Psoas muscle (tissue), 8 donors: ENCODE results near the gene KDM5A. TPM values are rescaled to one million over a fixed set of nuclear protein-coding genes. Genes with fewer than 3 reads are reported as not detected.

Source experiments
- ATAC-seq, 4 donors: fragments of 200-7000 bp; cut with Tn5 transposase; one replicate each; pipeline ENCODE4 v1.9.1; 2020; ENCODE audit warnings: moderate library complexity in 3 of 4, mild to moderate bottlenecking in 2 of 4
- DNase-seq, 2 donors: peaks; one replicate each; pipeline ENCODE4 v3.0.0-alpha.2; 2020
- H3K27ac ChIP-seq: fragments of 200-600 bp; one replicate; pipeline ENCODE4 v1.8.0; 2022
- H3K27me3 ChIP-seq, 3 donors: fragments of 200-600 bp in 1 of 3; one replicate each; pipeline versions ENCODE4 v1.6.1 to v1.8.0; 2013 to 2022; ENCODE audit warnings: low read length in 2 of 3, mild to moderate bottlenecking in 2 of 3, moderate library complexity in 1 of 3; ENCODE audit not compliant: insufficient read depth in 3 of 3
- H3K36me3 ChIP-seq, 2 donors: fragments of 200-600 bp in 1 of 2; one replicate each; pipeline versions ENCODE4 v1.6.1 to v1.8.0; 2013 to 2022; ENCODE audit warnings: low read depth in 1 of 2, mild to moderate bottlenecking in 1 of 2, moderate library complexity in 1 of 2; ENCODE audit not compliant: insufficient read depth in 1 of 2
- H3K4me1 ChIP-seq: fragments of 200-600 bp; one replicate; pipeline ENCODE4 v1.8.0; 2022
- H3K4me3 ChIP-seq: fragments of 200-600 bp; one replicate; pipeline ENCODE4 v1.8.0; 2022; ENCODE audit warnings: mild to moderate bottlenecking
- H3K9me3 ChIP-seq: fragments of 200-600 bp; one replicate; pipeline ENCODE4 v1.8.0; 2022
- WGBS, 3 donors: extraction: QIAGEN DNeasy Blood & Tissue Kit; methylation state at CpG; one replicate each; pipeline versions ENCODE4 v1.1.6 to v1.1.7; 2013; 5-methylcytosine and 5-hydroxymethylcytosine counted together
- intact Hi-C, 2 donors: fragments of 100-400 bp; cut with DNase I; formaldehyde crosslinking; loops; one replicate each; pipeline versions ENCODE4 v1.11.0 to v1.14.2; 2022
- polyA plus RNA-seq, 3 donors: library from polyadenylated mRNA; stranded (reverse); fragments of 200-250 nt; gene quantifications; one replicate each; pipeline ENCODE4 v1.2.3, GENCODE V29; 2013
- total RNA-seq, 4 donors: library from RNA; stranded (reverse); fragmentation: NEBNext Ultra II Directional in 2 of 4; extraction: Animal tissue kit (Norgen Biotek cat#: 25700) in 2 of 4; gene quantifications; one replicate each; pipeline versions ENCODE4 v1.2.1 to v1.2.4, GENCODE V29; 2021 to 2023
- TF ChIP-seq, protein P1 (sequence below): fragments of 200-600 bp; IDR thresholded peaks from one replicate; pipeline ENCODE4 v1.8.0; 2022; ENCODE audit warnings: antibody characterized with exemption
- donor health status: healthy with polysubstance abuse.
- donor health status: DM: no; HTN: no; CAD: no; lungs with moderate emphysema.
- donor health status: Bipolar disorder and iron deficiency.
- donor health status: healthy.
- donor health status: DM: yes; HTN: yes; CAD: no.
- donor health status: DM: no; HTN: no; CAD: no.
- donor health status: DM: no; HTN: no; CAD: no.
- donor health status: DM: yes; HTN: yes; CAD: no.

The KDM5A gene
- total and polyA plus RNA-seq, 7 donors: 4.0 to 49.5 (median 24.8) TPM

DNA sequence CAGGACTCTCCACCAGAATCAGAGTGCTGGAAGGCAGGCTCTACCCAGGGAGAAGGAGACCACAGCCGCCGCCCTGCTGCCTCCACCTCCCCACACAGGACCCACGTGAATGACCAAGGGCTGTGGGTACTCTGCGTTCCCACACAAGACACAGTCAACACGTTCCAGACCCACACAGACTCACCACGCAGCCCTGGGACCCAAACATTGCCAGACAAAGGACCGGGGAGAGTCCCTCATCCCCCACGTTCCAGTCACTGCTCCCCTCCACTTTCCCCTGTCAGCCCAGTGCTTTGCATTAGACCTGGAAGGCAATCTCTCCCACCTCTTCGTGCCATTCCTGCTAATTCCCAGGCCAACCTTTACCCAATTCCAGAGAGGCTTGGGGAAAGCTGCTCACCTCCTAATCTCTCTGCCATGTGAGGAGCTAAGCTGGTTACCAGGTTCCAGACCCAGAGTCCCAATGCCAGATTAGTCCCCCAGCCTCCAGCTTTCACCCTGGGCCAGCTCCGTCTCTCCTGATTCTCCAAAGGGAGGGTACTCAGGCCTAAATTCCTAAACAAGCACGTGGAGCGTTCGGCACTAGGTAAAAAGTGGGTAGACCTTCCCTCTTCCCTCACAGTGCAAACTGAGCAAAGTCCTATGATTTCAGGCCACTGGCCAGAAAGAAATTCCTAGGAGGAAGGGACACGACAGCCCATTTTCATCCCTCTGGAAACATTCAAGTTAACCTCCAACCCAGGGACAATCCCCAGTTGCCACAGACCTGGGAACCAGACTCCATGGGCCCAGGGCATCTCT lies 131.4 kb downstream of the KDM5A start:
- Histone ChIP-seq H3K4me1 (no peaks in the 10 kb centered on the region), H3K27ac (no peak overlapping the region), H3K27me3 (peaks cover 0 to 8% (median 5%) of the 10 kb centered on the region in 3 donors), H3K36me3 (no peaks in the 10 kb centered on the region), H3K4me3 (no peak overlapping the region), H3K9me3 (no peaks in the 10 kb centered on the region)
- DNase-seq (no peak), ATAC-seq (no peak)
- WGBS, 3 donors: 67 to 71% (median 70%) methylated on average over 14 of the region's 14 CpGs
- TF ChIP-seq, protein P1, sequence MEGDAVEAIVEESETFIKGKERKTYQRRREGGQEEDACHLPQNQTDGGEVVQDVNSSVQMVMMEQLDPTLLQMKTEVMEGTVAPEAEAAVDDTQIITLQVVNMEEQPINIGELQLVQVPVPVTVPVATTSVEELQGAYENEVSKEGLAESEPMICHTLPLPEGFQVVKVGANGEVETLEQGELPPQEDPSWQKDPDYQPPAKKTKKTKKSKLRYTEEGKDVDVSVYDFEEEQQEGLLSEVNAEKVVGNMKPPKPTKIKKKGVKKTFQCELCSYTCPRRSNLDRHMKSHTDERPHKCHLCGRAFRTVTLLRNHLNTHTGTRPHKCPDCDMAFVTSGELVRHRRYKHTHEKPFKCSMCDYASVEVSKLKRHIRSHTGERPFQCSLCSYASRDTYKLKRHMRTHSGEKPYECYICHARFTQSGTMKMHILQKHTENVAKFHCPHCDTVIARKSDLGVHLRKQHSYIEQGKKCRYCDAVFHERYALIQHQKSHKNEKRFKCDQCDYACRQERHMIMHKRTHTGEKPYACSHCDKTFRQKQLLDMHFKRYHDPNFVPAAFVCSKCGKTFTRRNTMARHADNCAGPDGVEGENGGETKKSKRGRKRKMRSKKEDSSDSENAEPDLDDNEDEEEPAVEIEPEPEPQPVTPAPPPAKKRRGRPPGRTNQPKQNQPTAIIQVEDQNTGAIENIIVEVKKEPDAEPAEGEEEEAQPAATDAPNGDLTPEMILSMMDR: no peak
- intact Hi-C loops: no loop called here

DNA sequence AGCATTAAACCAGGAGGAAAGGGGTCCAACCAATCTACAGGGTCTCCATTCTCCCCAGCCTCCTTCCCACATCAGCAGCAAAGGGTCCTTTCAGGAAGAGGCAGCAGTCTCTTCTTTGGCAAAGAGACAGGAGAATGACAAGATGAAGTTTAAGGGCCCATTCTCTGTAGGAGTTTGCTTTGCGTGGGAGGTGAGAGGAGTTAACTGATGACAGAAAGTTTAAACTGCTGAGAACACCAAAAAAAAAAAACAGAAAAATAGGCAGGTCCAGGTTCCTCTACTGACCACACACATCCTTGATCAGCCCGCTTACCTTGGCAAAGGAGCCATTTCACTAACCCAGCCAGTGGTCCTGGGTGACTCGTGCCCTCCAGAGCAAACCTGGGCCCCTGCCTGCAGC lies 132.2 kb downstream of the KDM5A start:
- no peak overlapping the region for H3K27ac ChIP-seq
- peaks cover 0 to 8% (median 5%) of the 10 kb centered on the region in 3 donors for H3K27me3 ChIP-seq
- intact Hi-C loops: no loop called here
- no peaks in the 10 kb centered on the region for H3K4me1 ChIP-seq
- no peaks in the 10 kb centered on the region for H3K9me3 ChIP-seq
- no peak for DNase-seq
- ATAC-seq: no peak
- TF ChIP-seq, protein P1: no peak
- WGBS, 3 donors: 71 to 74% (median 73%) methylated on average over 3 of the region's 3 CpGs
- no peak overlapping the region for H3K4me3 ChIP-seq
- no peaks in the 10 kb centered on the region for H3K36me3 ChIP-seq

DNA sequence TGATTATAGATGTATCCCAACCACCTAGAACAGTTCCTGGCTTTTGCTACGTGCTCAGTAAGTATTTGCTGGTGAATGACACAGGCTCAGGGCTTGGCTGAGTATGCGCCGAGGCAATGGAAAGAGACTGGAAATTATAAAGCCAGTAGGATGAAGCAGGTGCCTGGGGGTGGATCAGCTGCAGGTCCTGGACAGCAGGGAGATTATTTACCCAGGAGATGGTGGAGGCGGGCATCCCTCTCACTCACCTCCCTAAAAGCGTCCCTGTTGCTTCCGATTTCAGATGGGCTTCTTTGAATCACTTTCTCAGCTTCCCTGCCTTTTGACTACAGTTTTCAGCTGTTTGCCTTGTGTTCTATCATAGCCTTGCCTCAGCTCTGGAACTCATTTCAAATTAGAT lies 132.9 kb downstream of the KDM5A start:
- no peak for DNase-seq
- no peaks in the 10 kb centered on the region for H3K36me3 ChIP-seq
- no peak for ATAC-seq
- no peak overlapping the region for H3K27ac ChIP-seq
- TF ChIP-seq, protein P1: no peak
- no peaks in the 10 kb centered on the region for H3K9me3 ChIP-seq
- H3K27me3 ChIP-seq: peaks cover 0 to 8% (median 5%) of the 10 kb centered on the region in 3 donors
- no peak overlapping the region for H3K4me3 ChIP-seq
- no peaks in the 10 kb centered on the region for H3K4me1 ChIP-seq
- intact Hi-C loops: no loop called here
- WGBS, 3 donors: 79 to 89% (median 82%) methylated on average over 6 of the region's 6 CpGs

DNA sequence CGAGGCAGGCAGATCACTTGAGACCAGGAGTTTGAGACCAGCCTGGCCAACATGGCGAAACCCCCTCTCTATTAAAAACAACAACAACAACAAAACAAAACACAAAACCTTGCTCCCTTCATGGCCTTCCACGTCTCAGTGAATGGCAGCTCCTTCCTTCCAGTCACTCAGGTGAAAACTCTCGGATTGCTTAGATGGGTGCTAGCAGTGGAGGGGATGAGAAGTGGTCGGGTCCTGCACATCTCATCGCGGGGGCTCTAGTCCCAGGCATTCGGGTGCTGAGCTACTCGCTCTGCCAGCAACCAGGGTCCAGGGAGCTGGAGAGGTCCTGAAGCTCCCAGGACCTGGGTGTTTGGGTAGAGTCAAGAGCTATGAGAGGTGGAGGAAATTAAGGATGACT lies 134.2 kb downstream of the KDM5A start:
- 80 to 92% (median 81%) methylated on average over 9 of the region's 9 CpGs for WGBS, 3 donors
- Histone ChIP-seq H3K27me3 (peaks cover 0 to 8% (median 5%) of the 10 kb centered on the region in 3 donors), H3K27ac (no peak overlapping the region), H3K4me3 (no peak overlapping the region), H3K9me3 (no peaks in the 10 kb centered on the region), H3K4me1 (no peaks in the 10 kb centered on the region), H3K36me3 (no peaks in the 10 kb centered on the region)
- TF ChIP-seq, protein P1: no peak
- DNase-seq (no peak), ATAC-seq (no peak)
- intact Hi-C loops: no loop called here
